GM23338 (cell line): Measurements from ENCODE around the gene SGSH. TPM values are rescaled to one million over a fixed set of nuclear protein-coding genes. Genes with fewer than 3 reads are reported as not detected.

Experiments
- ATAC-seq: fragments of 200-7000 bp; cut with Tn5 transposase; 3 replicates; pipeline ENCODE4 v1.9.1; 2020
- DNase-seq: peaks from one replicate; pipeline ENCODE4 v3.0.0-alpha.2; 2015; ENCODE audit warnings: low spot score
- H2AFZ ChIP-seq: fragments of 200-600 bp; sonication (generic); 2 replicates; pipeline ENCODE4 v1.8.0; 2016; ENCODE audit warnings: antibody characterized with exemption, mild to moderate bottlenecking, moderate library complexity
- H3F3A ChIP-seq: fragments of 200-600 bp; sonication (generic); replicated peaks from 2 replicates; pipeline ENCODE4 v1.8.0; 2017; ENCODE audit warnings: antibody characterized with exemption, mixed run types, low read depth
- H3K27ac ChIP-seq: fragments of 200-600 bp; sonication (generic); 2 replicates; pipeline ENCODE4 v1.6.1; 2016; ENCODE audit warnings: low read depth
- H3K27me3 ChIP-seq: fragments of 200-600 bp; sonication (generic); 2 replicates; pipeline ENCODE4 v1.8.0; 2016; ENCODE audit warnings: mild to moderate bottlenecking, mixed run types, moderate library complexity; ENCODE audit not compliant: insufficient read depth
- H3K36me3 ChIP-seq: fragments of 200-600 bp; sonication (generic); 2 replicates; pipeline ENCODE4 v1.8.0; 2016; ENCODE audit warnings: mild to moderate bottlenecking; ENCODE audit not compliant: insufficient read depth
- H3K4me1 ChIP-seq: fragments of 200-600 bp; sonication (generic); 2 replicates; pipeline ENCODE4 v1.8.0; 2016; ENCODE audit warnings: mild to moderate bottlenecking, moderate library complexity; ENCODE audit not compliant: insufficient read depth
- H3K4me2 ChIP-seq: fragments of 200-600 bp; sonication (generic); 2 replicates; pipeline ENCODE4 v1.7.1; 2017; ENCODE audit warnings: mixed run types
- H3K4me3 ChIP-seq: fragments of 200-600 bp; sonication (generic); 2 replicates; pipeline ENCODE4 v1.6.1; 2016; ENCODE audit warnings: mixed run types
- H3K79me2 ChIP-seq: fragments of 200-600 bp; sonication (generic); replicated peaks from 2 replicates; pipeline ENCODE4 v1.8.0; 2017; ENCODE audit warnings: mild to moderate bottlenecking; ENCODE audit not compliant: insufficient read depth
- H3K9me2 ChIP-seq: fragments of 200-600 bp; sonication (generic); 2 replicates; pipeline ENCODE4 v1.8.0; 2017; ENCODE audit not compliant: insufficient read depth
- H4K20me1 ChIP-seq: fragments of 200-600 bp; sonication (generic); replicated peaks from 2 replicates; pipeline ENCODE4 v1.8.0; 2017; ENCODE audit warnings: mild to moderate bottlenecking; ENCODE audit not compliant: insufficient read depth
- H3K27ac Mint-ChIP-seq: 2 replicates; pipeline ENCODE4 v1.8.0; 2020; ENCODE audit warnings: inconsistent platforms, mild to moderate bottlenecking, moderate library complexity, mixed read lengths
- H3K27me3 Mint-ChIP-seq: 3 replicates; pipeline ENCODE4 v1.8.0; 2022; ENCODE audit warnings: low read depth, mild to moderate bottlenecking, moderate library complexity, mixed read lengths, inconsistent platforms; ENCODE audit not compliant: insufficient read depth, poor library complexity
- H3K36me3 Mint-ChIP-seq: 3 replicates; pipeline ENCODE4 v1.8.0; 2021; ENCODE audit warnings: low read depth, mild to moderate bottlenecking, inconsistent platforms, moderate library complexity, mixed read lengths
- H3K4me1 Mint-ChIP-seq: 3 replicates; pipeline ENCODE4 v1.8.0; 2020; ENCODE audit warnings: mild to moderate bottlenecking, inconsistent platforms, mixed read lengths
- H3K4me3 Mint-ChIP-seq: 3 replicates; pipeline ENCODE4 v1.8.0; 2021; ENCODE audit warnings: moderate library complexity, mild to moderate bottlenecking, inconsistent platforms, mixed read lengths
- H3K9me3 Mint-ChIP-seq: 3 replicates; pipeline ENCODE4 v1.8.0; 2020; ENCODE audit warnings: moderate library complexity, mild to moderate bottlenecking, inconsistent platforms, mixed read lengths
- CREB1 ChIP-seq: fragments of 250-450 bp; sonication (Bioruptor Pico); IDR thresholded peaks from 2 replicates; pipeline ENCODE4 v1.5.0; 2020; ENCODE audit warnings: low read depth, mild to moderate bottlenecking, moderate library complexity
- EZH2 ChIP-seq: fragments of 200-600 bp; sonication (generic); IDR thresholded peaks from one replicate; pipeline ENCODE4 v1.8.0; 2017; ENCODE audit warnings: antibody characterized with exemption, mild to moderate bottlenecking, low read depth; ENCODE audit not compliant: unreplicated experiment
- JUNB ChIP-seq: IDR thresholded peaks from one replicate; pipeline ENCODE4 v1.6.1; 2016; ENCODE audit warnings: antibody characterized with exemption; ENCODE audit not compliant: unreplicated experiment
- NANOG ChIP-seq: IDR thresholded peaks from 2 replicates; pipeline ENCODE4 v1.6.1; 2016; ENCODE audit warnings: antibody characterized with exemption, borderline replicate concordance
- POLR2AphosphoS5 ChIP-seq: IDR thresholded peaks from 2 replicates; pipeline ENCODE4 v1.6.1; 2016; ENCODE audit warnings: antibody characterized with exemption, low read depth
- REST ChIP-seq: IDR thresholded peaks from one replicate; pipeline ENCODE4 v1.6.1; 2018; ENCODE audit warnings: antibody characterized with exemption; ENCODE audit not compliant: unreplicated experiment
- STAT1 ChIP-seq: IDR thresholded peaks from one replicate; pipeline ENCODE4 v1.6.1; 2016; ENCODE audit warnings: antibody characterized with exemption; ENCODE audit not compliant: unreplicated experiment
- ZNF114 ChIP-seq: fragments of 250-450 bp; sonication (Bioruptor Pico); IDR thresholded peaks from 2 replicates; pipeline ENCODE4 v1.5.0; 2020; ENCODE audit warnings: mild to moderate bottlenecking, moderate library complexity
- ZNF331 ChIP-seq: fragments of 250-450 bp; sonication (Bioruptor Pico); IDR thresholded peaks from 2 replicates; pipeline ENCODE4 v1.5.0; 2020; ENCODE audit warnings: low read depth, mild to moderate bottlenecking, moderate library complexity
- ZNF462 ChIP-seq: fragments of 250-450 bp; sonication (Bioruptor Pico); IDR thresholded peaks from 2 replicates; pipeline ENCODE4 v1.5.0; 2020; ENCODE audit warnings: mild to moderate bottlenecking, moderate library complexity
- polyA plus RNA-seq: library from polyadenylated mRNA; unstranded; fragments of >200 nt; fragmentation: Nextera tagmentation; extraction: Ambion mirVana; gene quantifications from 2 replicates; pipeline ENCODE4 v1.2.1, GENCODE V29; 2016
- total RNA-seq: library from RNA; depleted of rRNA; stranded (reverse); fragments of >200 nt; shearing (Covaris generic); gene quantifications from 2 replicates; pipeline ENCODE4 v1.2.3, GENCODE V29; 2014
- TF ChIP-seq, protein P1 (sequence below), 2 experiments: fragments of 200-600 bp in 1 of 2; sonication (generic) in 1 of 2; conservative IDR thresholded peaks; 2 replicates each; pipeline versions ENCODE4 v1.5.1 to v1.6.1; 2016 to 2017; ENCODE audit warnings: antibody characterized with exemption in 2 of 2, low read depth in 2 of 2, mild to moderate bottlenecking in 2 of 2, moderate library complexity in 1 of 2
- TF ChIP-seq, protein P2 (sequence below): IDR thresholded peaks from 2 replicates; pipeline ENCODE4 v1.6.1; 2016; ENCODE audit warnings: antibody characterized with exemption

The SGSH gene
- total and polyA plus RNA-seq, 2 experiments from 2014 or later, result 9.6 to 17.5 TPM

DNA sequence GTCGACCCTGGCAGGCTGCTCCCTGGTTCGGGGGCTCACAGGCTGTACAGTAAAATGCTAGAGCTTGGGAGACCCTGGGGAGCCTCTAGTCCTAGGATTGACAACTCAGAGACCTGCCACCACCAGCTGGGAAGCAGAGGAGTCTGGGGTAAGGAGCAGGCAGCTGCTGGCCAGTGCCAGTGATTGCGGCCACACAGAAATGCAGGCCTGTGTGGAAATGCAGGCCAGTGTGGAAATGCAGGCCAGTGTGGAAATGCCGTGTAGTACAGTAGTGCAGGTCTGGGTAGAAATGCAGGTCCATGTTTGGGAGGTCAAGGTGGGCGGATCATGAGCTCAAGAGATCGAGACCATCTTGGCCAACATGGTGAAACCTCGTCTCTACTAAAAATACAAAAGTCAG is 23.5 kb downstream of the SGSH start:
- no peaks in the 10 kb centered on the region for H4K20me1 ChIP-seq
- no peaks in the 10 kb centered on the region for H3K36me3 ChIP-seq
- DNase-seq (no peak), ATAC-seq (no peak)
- H3K4me3 ChIP-seq, result no peak overlapping the region
- no peak overlapping the region for H3K27ac ChIP-seq
- no peaks in the 10 kb centered on the region for H3K9me2 ChIP-seq
- H2AFZ ChIP-seq, result no peak overlapping the region
- no peak overlapping the region for H3K4me2 ChIP-seq
- H3F3A ChIP-seq, result 0 out of 2 replicates have a peak, but pooled peaks cover 3% of the 10 kb centered on the region
- TF ChIP-seq ZNF114, result no peak
- TF ChIP-seq, protein P1, sequence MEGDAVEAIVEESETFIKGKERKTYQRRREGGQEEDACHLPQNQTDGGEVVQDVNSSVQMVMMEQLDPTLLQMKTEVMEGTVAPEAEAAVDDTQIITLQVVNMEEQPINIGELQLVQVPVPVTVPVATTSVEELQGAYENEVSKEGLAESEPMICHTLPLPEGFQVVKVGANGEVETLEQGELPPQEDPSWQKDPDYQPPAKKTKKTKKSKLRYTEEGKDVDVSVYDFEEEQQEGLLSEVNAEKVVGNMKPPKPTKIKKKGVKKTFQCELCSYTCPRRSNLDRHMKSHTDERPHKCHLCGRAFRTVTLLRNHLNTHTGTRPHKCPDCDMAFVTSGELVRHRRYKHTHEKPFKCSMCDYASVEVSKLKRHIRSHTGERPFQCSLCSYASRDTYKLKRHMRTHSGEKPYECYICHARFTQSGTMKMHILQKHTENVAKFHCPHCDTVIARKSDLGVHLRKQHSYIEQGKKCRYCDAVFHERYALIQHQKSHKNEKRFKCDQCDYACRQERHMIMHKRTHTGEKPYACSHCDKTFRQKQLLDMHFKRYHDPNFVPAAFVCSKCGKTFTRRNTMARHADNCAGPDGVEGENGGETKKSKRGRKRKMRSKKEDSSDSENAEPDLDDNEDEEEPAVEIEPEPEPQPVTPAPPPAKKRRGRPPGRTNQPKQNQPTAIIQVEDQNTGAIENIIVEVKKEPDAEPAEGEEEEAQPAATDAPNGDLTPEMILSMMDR (conservative IDR thresholded peaks at IDR 0.05; ENCODE audit: low read depth in 2 of 2), result no peak
- no peak for TF ChIP-seq NANOG
- TF ChIP-seq JUNB, result no peak
- TF ChIP-seq, protein P2, sequence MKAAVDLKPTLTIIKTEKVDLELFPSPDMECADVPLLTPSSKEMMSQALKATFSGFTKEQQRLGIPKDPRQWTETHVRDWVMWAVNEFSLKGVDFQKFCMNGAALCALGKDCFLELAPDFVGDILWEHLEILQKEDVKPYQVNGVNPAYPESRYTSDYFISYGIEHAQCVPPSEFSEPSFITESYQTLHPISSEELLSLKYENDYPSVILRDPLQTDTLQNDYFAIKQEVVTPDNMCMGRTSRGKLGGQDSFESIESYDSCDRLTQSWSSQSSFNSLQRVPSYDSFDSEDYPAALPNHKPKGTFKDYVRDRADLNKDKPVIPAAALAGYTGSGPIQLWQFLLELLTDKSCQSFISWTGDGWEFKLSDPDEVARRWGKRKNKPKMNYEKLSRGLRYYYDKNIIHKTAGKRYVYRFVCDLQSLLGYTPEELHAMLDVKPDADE, result no peak
- no peak for TF ChIP-seq STAT1
- TF ChIP-seq ZNF331 (CRISPR knock-in tag), result no peak
- no peak for TF ChIP-seq ZNF462 (CRISPR knock-in tag)
- TF ChIP-seq POLR2AphosphoS5, result no peak
- TF ChIP-seq CREB1 (CRISPR knock-in tag), result no peak
- no peak for TF ChIP-seq REST
- no peak for TF ChIP-seq EZH2
- no peaks in the 10 kb centered on the region for H3K27me3 ChIP-seq
- H3K79me2 ChIP-seq, result no peaks in the 10 kb centered on the region
- Mint-ChIP-seq H3K9me3 (peaks cover 6% of the 10 kb centered on the region; the same call in 2 of the 3 replicates), H3K27ac (no peak overlapping the region), H3K4me3 (no peak overlapping the region), H3K4me1 (peaks cover 8% of the 10 kb centered on the region), H3K27me3 (peaks cover 16% of the 10 kb centered on the region), H3K36me3 (peaks cover 6% of the 10 kb centered on the region; the same call in 2 of the 3 replicates)
- H3K4me1 ChIP-seq, result no peaks in the 10 kb centered on the region
